Coronary artery (tissue), 2 donors: ENCODE data around the gene PLA1A.

Source experiments
- DNase-seq: peaks from one replicate; pipeline ENCODE4 v3.0.0-alpha.2; 2017; ENCODE audit warnings: low spot score
- H3K27ac ChIP-seq, 2 donors: fragments of 200-600 bp; sonication (generic); one replicate each; pipeline ENCODE4 v1.5.1; 2016 to 2019
- H3K4me3 ChIP-seq: fragments of 200-600 bp; sonication (generic); 2 replicates; pipeline ENCODE4 v1.5.1; 2016; ENCODE audit warnings: mild to moderate bottlenecking, moderate library complexity
- TF ChIP-seq, protein P1 (sequence below): fragments of 200-600 bp; sonication (generic); IDR thresholded peaks from one replicate; pipeline ENCODE4 v1.5.1; 2019; ENCODE audit warnings: antibody characterized with exemption

PLA1A gene

DNA sequence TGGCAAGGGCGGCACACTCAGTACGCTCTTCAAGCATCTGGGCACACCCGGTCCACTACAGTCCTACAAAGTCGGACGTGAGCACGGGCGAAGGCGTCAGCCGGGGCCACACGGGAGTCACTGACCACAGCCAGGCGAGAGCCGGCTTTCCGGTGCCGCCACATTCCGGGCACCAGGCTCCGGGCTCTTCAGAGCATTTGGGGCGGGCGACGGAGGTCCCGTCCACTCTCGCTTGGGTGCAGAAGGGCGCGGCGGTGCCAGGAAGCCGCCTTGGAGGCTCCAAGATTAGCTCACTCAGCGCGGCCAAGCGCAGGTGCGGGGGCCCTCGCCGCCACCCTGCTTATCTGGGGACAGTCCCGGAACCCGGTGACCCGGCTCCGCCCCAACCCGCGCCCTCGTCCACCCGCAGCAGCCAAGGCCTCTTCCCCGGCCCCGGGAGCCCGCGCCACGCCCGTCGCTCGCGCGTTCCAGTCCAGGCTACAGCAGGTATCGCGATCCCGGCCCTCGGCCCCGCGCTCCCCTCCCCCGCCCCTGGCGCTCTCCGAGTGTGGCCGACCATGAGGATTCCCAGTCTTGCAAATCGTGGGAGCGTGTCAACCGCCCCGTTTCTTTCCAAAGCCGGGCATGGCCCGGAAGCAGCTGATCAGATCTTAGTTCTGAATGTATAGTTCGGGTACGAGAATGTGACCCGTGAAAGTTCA, 18.2 kb upstream of the PLA1A start, which contains the start of gene ADPRH:
TSS of gene ADPRH (plus strand) at position 127 of the 701 bp plus-strand sequence. CDS start 2,678 bp downstream, outside the sequence.
- peak within 1 kb of the TSS; percentile 92 to 93 for H3K27ac ChIP-seq
- TF ChIP-seq, protein P1, sequence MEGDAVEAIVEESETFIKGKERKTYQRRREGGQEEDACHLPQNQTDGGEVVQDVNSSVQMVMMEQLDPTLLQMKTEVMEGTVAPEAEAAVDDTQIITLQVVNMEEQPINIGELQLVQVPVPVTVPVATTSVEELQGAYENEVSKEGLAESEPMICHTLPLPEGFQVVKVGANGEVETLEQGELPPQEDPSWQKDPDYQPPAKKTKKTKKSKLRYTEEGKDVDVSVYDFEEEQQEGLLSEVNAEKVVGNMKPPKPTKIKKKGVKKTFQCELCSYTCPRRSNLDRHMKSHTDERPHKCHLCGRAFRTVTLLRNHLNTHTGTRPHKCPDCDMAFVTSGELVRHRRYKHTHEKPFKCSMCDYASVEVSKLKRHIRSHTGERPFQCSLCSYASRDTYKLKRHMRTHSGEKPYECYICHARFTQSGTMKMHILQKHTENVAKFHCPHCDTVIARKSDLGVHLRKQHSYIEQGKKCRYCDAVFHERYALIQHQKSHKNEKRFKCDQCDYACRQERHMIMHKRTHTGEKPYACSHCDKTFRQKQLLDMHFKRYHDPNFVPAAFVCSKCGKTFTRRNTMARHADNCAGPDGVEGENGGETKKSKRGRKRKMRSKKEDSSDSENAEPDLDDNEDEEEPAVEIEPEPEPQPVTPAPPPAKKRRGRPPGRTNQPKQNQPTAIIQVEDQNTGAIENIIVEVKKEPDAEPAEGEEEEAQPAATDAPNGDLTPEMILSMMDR = no peak
- peak; percentile 85 for DNase-seq
- peak within 1 kb of the TSS; percentile 78 for H3K4me3 ChIP-seq

DNA sequence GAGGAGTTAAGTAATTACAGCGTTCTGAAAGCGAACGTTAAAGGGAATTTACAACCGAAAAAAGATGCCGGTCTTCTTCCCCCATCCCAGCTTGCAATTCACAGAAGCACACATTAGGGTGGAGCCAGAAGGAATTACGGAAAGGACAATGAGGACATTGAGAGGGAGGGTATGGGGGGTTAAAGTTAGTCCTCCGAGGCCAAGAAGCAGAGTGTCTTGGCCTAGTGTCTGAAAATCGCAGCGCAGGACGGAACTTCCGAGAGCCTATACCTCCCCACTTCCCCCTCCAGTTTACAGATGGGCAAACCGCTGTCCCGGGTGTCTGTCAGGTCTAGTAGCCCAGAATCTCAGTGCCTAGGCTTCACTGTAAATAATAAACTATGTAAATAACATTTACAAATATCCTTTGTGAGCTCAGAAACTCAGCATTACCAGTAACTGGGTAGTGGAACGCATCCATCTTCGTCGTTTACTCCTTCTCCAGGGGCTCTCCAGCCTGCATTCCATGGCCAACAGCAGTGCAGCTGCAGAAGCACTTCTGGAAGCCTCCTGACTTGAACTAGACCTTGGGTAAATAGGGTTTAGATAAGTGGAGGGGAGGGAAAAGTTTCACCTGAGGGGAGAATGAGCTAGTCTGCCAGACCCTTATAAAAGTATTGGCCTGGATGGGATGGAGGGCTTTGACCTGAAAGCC, 17.5 kb upstream of the PLA1A start:
- H3K4me3 ChIP-seq = peak overlapping the region; percentile 78
- TF ChIP-seq, protein P1 = no peak
- peak overlapping the region; percentile 92 to 93 for H3K27ac ChIP-seq
- DNase-seq = no peak

DNA sequence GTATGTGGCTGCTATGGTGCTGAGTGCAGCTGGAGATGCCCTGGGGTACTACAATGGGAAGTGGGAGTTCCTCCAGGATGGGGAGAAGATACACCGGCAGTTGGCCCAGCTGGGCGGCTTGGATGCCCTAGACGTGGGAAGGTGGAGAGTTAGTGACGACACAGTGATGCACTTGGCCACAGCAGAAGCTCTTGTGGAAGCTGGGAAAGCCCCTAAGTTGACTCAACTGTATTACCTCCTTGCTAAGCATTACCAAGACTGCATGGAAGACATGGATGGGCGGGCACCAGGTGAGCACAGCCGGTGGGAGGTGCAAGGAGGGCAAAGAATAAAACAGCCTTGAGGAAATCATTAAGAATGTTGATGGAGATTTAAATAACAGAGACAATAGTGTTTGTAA, 15.5 kb upstream of the PLA1A start:
- no peak overlapping the region for H3K27ac ChIP-seq
- TF ChIP-seq, protein P1 = no peak
- DNase-seq = no peak
- H3K4me3 ChIP-seq = no peak overlapping the region

DNA sequence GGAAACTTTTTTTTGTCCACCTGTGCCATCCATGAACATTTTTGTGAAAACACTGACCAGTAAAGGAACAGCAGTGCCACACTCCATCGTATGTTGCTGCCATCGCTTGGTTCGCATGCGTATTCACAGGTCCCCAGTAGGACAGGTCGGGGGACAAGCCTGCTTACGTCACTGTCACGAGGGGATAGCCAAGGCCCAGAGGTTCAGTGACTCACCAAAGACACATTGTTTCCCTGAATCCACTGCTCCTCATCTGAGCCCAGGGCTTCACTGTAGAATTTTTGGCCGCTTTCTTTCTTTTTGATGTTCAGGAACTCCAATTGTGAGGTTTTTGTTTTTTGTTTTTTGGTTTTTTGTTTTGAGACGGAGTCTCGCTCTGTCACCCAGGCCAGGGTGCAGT, 12.5 kb upstream of the PLA1A start:
- Histone ChIP-seq H3K4me3 (no peak overlapping the region), H3K27ac (no peak overlapping the region)
- DNase-seq = no peak
- TF ChIP-seq, protein P1 = no peak

DNA sequence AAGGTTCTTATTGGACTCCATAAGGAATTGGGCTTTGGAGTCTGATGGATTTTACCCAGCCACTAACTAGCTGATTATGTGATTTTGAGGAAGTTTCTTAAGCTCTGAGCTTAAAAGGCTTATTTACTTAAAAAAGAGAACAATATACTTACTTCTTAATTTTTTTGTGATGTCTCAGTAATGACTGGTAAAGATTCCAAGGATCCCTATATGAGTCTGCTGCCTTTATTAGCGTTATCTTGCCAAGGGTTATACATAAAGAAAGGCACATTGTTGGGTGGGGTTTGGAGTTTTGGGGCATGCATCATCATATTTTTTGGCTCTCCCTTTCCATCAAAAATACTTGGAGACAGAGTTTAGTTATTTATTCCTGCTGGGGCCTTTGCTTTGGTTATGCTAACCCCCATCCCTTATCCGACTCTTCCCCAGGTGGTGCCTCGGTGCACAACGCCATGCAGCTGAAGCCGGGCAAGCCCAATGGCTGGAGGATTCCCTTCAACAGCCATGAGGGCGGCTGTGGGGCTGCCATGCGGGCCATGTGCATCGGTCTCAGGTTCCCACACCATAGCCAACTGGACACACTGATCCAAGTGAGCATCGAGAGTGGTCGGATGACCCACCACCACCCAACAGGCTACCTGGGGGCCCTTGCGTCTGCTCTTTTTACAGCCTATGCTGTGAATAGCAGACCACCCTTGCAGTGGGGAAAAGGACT, 11.7 kb upstream of the PLA1A start:
- no peak overlapping the region for H3K4me3 ChIP-seq
- TF ChIP-seq, protein P1 = no peak
- H3K27ac ChIP-seq = no peak overlapping the region
- DNase-seq = no peak

DNA sequence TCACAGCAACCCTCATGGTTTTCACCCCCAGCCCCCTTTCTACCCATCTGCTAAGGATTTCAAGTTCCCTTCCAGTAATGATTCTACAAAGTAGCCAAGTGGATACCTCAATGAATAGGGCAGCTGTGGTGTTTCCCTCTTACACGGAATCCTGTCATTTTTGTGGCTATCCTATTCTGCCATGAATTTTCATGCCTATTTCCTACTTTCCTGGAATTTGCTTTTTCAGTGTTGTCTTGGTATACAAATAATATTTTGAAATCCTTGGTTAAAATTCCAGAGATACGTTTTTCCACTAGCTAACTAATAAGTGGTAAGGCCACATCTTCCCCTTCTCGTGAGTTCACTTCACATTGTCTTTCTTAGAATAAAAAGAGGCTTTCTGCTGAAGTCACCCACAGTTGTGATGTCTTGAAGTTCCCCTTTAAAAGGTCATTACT, 10.9 kb upstream of the PLA1A start:
- DNase-seq = no peak
- Histone ChIP-seq H3K4me3 (no peak overlapping the region), H3K27ac (no peak overlapping the region)
- TF ChIP-seq, protein P1 = no peak
